Stimulated activated CD8-positive, alpha-beta memory T cell treated with anti-CD3 and anti-CD28 coated beads, Interleukin-4, amount 100 ng/mL, for 1 hour (primary cell): ENCODE results near the gene NEU1.
"Not testable (repeated sequence)": the region's sequence is repeated elsewhere in the genome, so short reads cannot be mapped to it uniquely, and the experiment has no call there.

Experiments used
- DNase-seq, 2 donors: peaks; one replicate each; pipeline ENCODE4 v3.0.0-alpha.2; 2020; ENCODE audit warnings: low read depth in 2 of 2, low spot score in 1 of 2

Gene NEU1

DNA sequence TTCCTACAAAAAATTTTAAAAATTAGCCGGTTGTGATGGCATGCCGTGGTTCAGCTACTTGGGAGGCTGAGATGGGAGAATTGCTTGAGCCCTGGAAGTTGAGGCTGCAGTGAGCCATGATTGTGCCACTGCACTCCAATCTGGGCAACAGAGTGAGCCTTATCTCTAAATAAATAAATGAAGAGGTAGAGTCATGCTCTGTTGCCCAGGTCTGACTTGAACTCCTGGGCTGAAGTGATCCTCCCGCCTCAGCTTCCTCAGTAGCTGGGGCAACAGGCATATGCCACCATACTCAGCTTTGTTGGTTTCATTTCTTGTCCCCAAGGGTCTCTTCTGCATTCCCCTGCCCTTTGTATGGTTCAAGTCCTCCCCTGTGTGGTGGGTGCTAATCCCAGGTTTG, 18.1 kb downstream of the NEU1 start:
- no peak for DNase-seq

- DNase-seq, result no peak
These were observed 20.6 kb downstream of the NEU1 start for GRCh38 chr6:31842053-31842452.

- not testable (repeated sequence) for DNase-seq
These were observed 22.9 kb downstream of the NEU1 start for GRCh38 chr6:31839779-31840126.

DNA sequence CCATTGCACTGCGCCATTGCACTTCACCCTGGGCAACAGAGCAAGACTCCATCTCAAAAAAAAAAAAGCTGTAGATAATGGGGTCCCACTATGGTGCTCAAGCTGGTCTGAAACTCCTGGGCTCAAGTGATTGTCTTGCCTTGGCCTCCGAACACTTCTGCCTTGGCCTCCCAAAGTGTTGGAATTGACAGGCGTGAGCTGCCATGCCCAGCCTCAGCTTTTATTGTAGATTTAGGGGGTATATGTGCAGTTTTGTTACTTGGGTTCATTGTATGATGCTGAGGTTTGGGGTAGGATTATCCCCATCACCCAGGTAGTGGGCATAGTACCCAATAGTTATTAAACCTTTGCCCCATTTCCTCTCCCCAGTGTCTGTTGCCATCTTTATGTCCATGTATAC, 23.7 kb downstream of the NEU1 start:
- no peak for DNase-seq

DNA sequence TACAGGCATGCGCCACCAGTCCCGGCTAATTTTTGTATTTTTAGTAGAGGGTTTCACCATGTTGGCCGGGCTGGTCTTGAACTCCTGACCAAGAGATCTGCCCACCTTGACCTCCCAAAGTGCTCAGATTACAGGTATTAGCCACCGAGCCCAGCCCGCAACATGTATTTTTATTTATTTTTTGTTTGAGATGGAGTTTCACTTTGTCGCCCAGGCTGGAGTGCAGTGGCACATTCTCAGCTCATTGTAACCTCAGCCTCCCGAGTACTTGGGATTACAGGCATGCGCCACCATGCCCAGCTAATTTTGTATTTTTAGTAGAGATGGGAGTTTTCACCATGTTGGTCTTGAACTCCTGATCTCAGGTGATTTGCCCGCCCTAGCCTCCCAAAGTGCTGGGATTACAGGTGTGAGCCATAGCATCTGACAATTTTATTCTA, 24.5 kb downstream of the NEU1 start:
- not testable (repeated sequence) for DNase-seq

DNA sequence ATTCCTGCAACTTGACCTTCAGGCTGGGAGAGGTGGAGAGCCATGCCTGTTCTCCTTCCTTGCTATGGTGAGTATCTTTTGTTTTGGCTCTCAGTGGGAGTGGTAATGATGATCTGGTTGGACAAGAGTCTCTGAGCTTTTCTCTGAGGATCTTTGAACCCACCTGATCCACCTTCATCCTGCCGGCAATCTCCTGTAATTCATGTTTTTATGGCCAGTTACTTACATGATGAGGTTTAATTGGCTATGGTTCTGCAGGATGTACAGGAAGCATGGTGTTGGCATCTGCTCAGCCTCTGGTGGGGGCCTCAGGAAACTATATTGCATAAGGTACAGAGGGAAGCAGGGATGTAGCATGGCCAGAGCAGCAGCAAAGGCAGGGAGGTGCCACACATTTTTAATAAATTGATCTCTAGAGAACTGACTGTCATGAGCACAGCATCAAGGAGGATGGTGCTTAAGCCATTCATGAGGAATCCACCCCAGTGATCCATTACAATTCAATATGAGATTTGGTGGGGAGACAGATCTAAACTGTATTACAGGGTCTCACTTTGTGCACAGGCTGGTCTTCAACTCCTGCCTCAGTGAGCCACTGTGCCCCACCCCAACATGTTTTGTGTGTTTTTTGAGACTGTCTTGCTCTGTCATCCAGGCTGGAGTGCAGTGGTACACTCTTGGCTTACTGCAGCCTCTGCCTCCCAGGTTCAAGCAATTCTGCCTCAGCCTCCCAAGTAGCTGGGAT, 25.1 kb downstream of the NEU1 start:
- DNase-seq, result no peak

GRCh38 chr6:31836474-31837368, 25.9 kb downstream of the NEU1 start:
- no peak for DNase-seq

DNA sequence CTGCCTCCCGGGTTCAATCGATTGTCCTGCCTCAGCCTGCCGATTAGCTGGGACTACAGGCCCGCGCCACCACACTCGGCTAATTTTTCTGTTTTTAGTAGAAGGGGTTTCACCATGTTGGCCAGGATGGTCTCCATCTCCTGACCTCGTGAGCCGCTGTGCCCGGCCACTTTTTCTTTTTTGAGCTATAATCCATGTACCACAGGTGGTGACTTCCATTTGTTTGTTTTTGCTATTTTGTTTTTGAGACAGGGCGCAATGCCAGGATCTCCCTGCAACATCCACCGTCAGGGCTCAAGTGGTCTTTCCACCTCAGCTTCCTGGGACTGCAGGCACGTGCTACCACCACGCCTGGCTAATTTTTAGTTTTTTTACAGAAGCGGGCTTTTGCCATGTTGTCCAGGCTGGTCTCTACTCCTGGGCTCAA, 26.6 kb downstream of the NEU1 start:
- no peak for DNase-seq

DNA sequence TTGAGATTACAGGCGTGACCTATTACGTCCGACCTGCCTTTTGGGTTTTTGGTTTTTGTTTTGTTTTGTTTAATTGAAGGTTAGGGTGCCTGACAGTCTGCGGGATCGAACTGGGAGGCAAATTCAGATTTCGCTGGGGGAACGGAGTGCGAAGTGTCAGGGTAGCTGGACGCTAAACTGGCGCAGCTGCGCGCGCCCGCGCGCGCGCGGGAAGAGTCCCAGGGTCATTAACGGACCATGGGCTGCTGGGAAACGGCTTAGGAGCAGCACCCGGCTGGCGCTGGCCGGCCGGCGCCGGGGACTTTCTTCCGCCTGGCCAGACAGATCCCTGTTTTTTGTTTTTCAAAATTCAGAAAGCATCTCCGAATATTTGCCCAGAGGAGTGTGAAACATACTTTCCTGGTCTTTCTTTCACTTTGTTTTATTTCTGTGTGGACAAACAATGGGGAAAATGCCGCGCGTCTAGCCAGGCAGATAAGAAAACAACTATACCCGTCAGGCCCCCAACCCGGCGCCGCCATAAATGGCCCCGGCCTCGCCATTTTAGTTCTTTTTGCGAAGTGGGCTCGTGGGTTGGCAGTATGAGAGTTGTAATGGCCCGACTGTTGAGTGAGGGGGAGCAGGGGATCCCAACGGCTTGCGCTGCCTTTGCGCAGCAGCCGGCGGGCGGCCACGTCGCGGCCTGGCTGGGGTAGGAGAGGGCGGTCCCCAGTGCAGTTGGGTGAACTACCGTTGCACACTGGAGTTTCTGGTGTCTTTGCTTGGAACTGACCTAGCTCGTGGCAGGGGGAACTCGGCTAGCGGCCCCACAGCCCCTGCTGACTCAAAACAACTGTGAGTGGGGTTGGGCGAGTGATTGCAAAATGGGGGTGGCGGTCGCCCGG, 28.0 kb downstream of the NEU1 start:
- DNase-seq, result peak; percentile 64 to 72

DNA sequence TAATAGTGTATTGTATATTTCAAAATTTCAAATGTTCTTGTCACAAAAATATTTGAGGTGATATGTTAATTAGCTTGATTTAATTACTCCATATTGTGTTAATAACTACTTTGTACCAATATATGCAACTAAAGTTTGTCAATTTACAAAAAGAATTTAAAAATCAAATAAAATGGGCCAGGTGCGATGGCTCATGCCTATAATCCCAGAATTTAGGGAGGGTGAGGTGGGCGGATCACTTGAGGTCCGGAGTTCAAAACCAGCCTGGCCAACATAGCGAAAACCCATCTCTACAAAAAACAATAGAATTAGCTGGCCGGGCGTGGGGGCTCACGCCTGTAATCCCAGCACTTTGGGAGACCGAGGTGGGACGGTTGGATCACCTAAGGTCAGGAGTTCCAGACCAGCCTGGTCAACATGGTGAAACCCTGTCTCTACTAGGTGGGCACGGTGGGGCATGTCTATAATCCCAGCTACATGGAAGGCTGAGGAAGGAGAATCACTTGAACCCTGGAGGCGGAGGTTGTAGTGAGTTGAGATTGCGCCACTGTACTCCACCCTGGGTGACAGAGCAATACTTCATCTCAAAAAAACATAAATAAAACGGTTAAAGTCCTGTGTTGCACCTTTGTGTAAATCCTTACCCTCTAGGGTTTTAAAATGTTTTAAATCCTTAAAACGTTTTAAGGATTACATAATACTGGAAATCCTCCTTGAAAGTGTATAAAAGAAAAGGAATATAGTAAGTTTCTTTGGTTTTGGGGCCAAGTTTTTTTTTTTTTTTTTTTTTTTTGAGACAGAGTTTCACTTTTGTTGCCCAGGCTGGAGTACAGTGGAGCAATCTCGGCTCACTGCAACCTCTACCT, 31.0 kb downstream of the NEU1 start:
- DNase-seq, result no peak

GRCh38 chr6:31830886-31831335, 31.7 kb downstream of the NEU1 start:
- DNase-seq, result no peak

DNA sequence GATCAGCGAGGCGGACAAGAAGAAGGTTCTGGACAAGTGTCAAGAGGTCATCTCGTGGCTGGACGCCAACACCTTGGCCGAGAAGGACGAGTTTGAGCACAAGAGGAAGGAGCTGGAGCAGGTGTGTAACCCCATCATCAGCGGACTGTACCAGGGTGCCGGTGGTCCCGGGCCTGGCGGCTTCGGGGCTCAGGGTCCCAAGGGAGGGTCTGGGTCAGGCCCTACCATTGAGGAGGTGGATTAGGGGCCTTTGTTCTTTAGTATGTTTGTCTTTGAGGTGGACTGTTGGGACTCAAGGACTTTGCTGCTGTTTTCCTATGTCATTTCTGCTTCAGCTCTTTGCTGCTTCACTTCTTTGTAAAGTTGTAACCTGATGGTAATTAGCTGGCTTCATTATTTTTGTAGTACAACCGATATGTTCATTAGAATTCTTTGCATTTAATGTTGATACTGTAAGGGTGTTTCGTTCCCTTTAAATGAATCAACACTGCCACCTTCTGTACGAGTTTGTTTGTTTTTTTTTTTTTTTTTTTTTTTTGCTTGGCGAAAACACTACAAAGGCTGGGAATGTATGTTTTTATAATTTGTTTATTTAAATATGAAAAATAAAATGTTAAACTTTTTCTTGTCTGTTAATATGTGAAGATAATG, 32.9 kb downstream of the NEU1 start:
- no peak for DNase-seq

GRCh38 chr6:31827286-31828079, 35.1 kb downstream of the NEU1 start, which contains the start of gene HSPA1B:
HSPA1B (plus strand) TSS chr6:31827738; CDS start chr6:31827951, 213 bp downstream.
- DNase-seq, result peak; percentile 66 to 82

- no peak for DNase-seq
These were observed 35.8 kb downstream of the NEU1 start for GRCh38 chr6:31826793-31827285.

DNA sequence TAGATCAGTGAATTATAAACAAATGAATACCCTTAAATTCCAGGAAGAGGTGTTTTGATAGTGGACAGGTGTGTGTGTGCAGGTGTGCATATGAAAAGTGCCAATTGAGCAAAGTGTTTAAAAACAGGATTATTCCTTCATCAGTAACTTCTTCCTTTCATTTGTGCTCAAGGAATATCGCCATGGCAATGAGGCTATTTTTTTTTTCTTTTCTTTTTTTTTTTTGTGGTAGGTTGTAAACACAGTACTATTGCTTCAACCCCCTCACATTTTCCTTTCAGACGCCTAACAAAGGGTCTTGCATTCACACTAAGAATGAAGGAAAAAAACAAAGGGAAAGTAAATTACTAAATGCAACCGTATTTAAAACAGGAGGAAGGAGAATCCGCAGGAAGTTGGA, 37.1 kb downstream of the NEU1 start:
- no peak for DNase-seq

DNA sequence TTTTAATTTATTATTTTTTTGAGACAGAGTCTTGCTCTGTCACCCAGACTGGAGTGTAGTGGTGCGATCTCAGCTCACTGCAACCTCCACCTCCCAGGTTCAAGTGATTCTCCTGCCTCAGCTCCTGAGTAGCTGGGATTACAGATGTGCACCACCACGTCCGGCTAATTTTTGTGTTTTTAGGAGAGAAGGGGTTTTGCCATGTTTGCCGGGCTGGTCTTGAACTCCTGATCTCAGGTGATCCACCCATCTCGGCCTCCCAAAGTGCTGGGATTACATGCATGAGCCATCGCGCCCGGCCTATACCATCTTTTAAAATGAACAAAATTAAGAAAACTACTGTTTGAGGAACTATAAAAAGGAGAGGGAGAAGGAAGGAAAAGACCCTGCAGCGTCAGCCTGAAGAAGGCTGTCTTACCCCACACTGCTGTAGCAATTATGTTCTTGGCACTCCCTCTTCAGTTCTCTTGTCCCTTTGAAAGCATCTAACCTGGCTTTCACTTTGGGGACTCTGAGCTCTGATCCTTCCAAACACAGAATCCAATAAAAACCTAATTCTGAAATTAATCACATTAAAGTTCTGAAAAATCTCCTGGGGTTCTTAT, 38.9 kb downstream of the NEU1 start:
- DNase-seq, result not testable (repeated sequence)

DNA sequence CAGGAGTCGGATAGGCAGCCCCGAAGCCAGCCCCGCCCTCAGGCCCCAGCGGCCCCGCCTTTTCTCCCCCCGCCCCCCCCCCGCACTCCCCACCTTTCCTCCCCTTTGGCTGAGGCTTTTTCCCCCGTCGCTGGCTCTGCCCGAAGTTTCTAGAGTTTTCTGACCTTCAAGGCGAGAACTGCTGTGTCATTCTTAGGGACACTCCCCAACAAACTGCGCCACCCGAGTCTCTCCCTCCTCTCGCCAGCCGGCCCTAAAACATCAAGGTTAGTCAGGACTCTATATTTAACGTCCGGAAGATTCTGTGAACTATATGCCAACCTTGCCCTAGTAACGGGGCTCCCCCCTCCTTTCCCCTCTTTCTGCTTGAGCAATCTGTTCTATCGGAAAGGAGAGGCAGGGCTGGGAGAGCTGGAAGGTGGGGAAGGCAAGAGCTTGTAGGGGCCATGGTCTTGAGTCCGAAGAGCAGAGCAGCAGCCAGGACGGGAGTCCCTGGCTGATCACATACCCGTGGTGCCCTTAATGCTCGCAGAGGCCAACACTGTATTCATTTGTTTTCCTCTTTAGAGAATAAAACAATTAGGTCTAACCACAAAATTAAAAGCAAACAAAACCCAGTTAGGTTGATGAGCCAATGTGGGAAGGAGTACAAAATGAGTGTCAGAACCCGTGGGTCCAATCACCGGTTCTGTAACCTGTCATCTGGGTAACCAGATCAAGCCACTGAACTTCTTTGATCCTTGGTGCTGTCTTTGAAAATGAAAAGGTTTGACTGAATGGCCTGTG, 40.4 kb downstream of the NEU1 start:
- DNase-seq, result peak; percentile 35
